ENCODE results near the gene ATCAY.
"Not testable (repeated sequence)": the region's sequence is repeated elsewhere in the genome, so short reads cannot be mapped to it uniquely, and the experiment has no call there.

The ATCAY gene

DNA sequence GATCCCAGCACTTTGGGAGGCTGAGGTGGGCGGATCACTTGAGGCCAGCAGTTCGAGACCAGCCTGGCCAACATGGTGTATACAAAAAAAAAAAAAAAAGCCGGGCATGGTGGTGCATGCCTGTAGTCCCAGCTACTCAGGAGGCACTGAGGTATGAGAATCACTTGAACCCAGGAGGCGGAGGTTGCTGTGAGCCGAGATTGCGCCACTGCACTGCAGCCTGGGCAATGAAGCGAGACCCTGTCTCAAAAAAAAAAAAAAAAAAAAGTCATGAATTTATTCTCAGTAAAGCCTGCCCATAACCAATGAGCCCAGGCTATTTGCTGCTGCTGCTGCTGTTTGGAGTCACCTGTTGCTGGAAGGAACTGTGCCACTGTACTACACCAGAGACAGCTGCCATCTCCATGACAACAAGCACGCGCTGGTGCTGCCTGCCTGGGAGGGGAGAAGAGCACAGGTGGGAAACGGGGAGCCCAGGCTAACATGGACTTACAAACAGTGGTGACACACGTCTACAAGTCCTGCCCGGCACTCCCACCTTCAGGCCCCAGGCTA is 23.0 kb upstream of the ATCAY start:
- DNase-seq (ENCODE audit: low read depth in 2 of 2) = no peak

DNA sequence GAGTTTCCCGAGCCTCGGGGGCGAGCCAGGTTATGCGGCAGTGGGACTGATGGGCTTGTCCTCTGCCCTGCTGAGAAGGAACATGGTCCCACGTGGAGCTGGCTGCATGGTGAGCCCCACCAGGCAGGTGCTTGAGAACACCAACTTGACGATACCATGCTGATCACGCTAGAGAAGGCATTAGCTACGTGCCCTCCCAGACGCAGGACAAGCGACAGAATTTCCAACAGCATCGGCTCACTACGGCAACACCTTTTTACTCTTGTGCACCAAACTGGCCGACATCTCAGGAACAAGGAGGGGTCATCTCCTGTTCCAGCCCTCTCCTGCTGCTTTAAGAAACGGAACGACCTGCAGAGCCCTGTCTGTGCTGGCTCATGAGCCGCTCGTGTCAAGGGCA is 20.0 kb upstream of the ATCAY start:
- no peak for DNase-seq (ENCODE audit: low read depth in 2 of 2)

DNA sequence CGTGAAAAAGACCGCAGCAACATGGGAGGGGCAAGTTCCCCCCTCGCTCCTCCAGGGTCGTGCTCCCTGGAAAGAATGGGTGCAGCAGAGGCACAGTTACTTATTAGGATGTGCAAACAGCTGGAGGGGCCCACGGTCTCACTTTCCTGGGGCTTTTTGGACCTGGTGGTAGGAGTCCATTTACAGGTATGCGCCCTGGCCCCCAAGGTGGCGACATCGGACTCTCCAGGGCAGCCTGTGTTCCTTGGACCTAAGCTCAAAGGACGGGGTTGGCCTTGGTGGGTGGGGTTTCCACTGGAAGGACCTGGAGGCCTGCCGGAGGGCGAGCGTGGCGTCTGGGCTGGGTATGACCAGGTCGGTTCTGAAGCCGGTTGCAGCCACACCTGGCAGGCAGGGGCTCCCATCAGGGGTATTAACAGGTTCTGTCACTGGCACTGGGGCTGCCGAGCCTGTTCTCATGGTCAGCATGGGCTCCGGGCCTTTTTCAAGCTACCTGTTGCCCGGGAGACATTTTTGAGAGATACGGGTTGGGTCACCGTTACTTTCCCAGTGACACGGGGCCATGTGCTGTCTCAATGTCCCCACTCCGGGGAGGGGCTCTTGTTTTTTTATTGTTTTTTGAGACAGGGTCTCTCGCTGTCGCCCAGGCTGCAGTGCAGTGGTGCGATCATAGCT is 17.5 kb upstream of the ATCAY start:
- no peak for DNase-seq (ENCODE audit: low read depth in 2 of 2)

DNA sequence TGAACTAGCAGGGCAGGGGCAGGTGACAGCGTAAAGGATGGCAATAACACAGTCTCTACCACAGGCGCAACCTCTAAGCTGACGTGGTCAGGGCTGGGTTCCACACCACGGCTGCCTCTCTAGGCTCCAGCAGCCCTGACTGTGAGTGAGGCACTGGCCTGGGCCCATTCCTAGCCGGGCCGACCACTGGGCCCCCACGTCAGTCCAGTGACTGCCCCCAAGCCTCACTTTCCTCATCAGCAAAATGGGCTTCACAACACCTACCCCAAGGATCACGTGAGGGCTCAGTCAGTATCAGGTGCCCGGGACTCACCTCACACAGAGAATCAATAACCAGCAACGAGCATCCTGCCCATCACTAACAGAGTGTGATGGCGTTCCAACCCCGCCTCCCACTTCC is 16.8 kb upstream of the ATCAY start:
- no peak for DNase-seq (ENCODE audit: low read depth in 2 of 2)

DNA sequence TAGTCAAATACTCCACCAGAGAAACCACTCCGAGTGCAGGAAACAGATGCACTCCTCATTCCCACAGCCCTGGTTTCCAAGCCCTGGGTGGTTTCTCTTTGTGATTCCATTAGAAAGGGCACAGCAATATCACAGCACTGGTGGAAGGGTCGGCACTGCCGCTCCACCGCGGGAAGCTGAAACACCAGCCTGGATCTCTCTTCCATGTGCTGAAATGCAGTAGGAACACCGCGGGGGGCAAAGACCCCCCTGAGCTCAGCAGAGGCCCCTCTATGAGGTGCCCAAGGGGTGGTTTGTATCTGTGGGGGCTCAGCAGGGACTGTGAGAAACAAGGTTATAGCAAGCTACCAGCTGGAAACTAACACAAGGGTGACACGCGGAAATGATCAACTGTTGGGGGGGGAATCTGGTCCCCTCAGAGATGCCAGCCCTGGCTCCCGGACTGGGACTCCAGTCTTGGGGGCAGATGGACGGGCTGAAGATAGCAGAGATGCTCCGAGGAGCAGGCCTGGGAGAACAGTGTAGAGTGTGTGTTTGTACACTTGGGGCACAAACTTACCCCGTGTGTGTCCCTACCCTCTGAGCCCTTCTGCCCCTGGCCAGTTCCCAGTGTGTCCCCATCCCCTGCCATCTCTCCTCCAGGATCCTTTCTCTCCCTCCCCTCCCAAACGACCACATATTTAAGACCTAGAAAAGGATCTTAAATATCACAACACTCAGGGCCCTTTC is 13.4 kb upstream of the ATCAY start:
- no peak for DNase-seq (ENCODE audit: low read depth in 2 of 2)

DNA sequence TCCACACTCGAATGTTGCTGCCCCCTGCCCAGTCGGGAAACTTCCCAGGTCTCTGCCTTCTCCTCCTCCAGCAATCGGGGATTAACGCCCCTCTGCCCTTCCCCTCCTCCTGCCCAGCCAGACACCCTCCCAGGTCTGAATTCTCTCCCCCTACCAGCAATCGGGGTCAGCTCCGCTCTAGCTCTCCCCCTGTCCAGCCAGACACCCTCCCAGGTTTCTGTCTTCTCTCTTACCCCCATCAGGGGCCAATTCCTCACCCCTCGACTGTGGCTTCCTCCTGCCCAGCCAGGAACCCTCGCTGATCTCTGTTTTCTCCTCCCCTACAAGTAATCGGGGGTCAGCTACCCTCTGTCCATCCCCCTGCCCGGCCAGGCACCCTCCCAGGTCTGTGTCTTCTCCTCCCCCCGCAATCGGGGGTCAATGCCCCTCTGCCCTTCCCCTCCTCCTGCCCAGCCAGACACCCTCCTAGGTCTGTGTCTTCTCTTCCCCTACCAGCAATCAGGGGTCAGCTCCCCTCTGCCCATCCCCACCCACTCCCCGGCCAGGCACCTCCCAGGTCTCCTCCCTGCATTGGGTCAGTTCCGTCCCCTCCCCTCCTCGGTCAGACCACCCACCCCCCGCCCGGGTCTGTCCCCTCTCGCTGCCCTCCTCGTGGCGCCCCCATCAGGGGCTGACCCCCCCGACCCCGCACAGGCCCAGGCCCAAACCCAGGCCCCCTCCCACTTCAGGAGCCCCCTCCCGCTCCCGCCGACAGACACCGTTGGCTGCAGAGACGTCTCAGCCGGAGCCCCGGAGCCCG is 12.3 kb upstream of the ATCAY start:
- DNase-seq (ENCODE audit: low read depth in 2 of 2) = no peak

DNA sequence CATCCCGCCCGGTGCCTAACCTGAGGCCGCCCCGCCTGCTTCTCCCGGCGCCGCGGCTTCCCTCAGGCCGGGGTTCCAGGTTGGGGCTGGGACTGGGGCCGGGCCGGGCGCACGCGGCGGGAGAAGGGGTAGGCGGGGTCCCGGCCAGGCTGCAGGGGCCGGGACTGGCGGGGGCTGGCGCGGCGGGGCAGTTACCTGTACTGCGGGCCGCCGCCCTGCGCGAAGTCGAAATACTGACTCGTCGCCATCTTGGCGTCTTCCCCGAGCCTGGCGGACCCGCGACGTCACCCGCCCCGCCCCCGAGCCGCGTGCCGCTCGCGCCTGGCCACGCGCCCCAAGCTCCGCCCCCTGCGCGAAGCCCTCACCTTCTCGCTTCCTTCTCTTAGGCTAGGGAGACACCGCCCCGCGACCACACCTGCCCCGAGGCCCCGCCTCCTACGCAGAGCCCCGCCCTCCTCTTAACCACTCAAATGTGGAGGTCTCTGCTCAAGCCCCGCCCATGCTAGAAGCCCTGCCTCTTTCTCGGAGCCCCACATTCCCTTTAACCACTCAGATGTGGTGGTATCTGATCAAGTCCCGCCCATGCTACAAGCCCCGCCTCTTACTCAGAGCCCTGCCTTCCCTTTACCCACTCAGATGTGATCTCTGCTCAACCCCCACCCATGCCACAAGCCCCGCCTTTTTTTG is 11.6 kb upstream of the ATCAY start, which contains the start of gene ZFR2:
Gene ZFR2 (minus strand): TSS at position 269 of the 687 bp plus-strand sequence. CDS start 21 bp downstream, at position 248.
- DNase-seq (ENCODE audit: low read depth in 2 of 2) = peak in 1 of 2 donors; percentile 31

DNA sequence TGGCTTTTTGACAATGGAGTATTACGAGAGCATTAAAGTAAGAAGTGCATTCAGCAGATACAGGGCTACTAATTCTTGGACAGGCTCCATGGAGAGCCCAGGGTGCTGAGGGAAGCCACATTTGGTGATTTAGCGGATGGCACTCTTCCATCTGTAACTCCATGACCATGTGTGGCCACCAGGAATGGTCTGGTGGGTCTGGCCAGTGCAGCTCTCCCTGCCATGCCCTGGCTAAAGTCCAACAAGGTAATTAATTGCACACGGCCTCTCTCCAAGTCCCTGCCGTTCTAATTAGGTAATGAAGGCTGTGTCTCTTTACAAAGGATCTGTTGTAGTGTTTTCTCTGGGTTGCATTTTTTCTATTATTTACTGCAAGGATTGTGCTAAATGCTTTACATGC is 7.3 kb upstream of the ATCAY start:
- no peak for DNase-seq (ENCODE audit: low read depth in 2 of 2)

DNA sequence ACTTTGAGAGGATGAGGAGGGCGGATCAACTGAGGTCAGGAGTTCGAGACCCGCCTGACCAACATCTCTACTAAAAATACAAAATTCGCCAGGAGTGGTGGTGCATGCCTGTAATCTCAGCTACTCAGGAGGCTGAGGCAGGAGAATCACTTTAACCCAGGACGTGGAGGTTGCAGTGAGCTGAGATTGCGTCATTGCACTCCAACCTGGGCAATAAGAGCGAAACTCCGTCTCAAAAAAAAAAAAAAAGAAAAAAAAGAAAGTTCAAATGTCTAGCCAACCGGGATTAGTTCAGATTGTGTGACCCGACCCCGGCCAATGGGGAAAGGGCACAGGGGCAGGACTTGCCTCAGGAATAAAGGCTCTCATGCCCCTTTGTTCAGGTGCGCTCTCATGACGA is 5.8 kb upstream of the ATCAY start:
- DNase-seq (ENCODE audit: low read depth in 2 of 2) = not testable (repeated sequence)

DNA sequence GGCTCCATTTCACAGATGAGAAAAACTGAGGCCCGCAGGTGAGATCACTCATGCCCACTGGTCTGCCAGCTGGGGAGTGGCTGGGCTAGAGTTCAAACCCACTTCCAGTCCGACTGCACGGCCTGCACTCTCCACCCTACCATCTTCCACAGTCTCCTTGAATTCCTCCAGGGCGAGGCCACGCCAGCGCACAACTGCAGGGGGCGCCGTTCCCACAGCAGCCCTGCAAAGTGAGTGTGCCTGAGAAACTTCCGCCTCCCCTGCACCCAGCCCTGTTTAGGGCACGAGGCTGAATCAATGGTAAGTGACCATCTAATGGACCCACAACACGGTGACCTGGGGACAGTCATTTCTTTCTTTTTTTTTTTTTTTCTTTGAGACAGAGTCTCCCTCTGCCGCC is 829 bp upstream of the ATCAY start:
- no peak for DNase-seq (ENCODE audit: low read depth in 2 of 2)

DNA sequence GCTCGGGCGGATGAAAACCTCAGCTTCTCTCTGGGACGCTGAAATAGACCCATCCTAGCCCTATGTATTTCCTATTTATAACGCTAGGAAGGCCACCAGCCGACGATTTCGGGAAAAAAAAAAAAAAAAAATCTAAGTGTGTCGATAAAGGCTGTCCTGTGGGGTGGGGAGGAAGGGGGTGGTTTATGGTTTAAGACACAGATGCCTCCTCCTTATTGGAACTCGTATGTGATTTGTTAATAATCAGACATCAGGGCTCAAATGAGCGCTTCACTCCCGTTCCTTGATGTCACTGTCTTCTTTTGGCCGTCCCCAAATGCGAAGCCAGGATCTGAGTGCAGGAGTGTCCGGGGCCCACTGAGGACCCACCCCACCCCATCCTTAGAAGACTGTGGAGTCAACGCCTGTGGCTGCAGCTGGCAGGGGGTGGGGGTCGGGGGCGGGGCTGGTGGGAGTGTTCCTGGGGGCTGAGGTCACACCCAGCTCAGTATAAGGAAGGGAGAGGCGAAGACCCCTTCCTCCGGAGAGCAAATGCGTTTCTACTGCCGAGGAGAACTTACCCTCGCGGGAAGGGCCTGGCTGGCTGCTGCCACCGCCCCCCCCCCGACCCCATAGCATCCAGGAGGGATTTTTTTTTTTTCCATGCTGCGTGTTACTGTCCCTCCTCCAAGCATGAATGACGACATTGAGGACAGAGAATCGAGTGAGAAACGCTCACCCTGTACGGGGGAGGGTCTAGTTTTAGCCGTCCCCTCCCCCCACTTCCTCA is 971 bp downstream of the ATCAY start:
- DNase-seq (ENCODE audit: low read depth in 2 of 2) = no peak

DNA sequence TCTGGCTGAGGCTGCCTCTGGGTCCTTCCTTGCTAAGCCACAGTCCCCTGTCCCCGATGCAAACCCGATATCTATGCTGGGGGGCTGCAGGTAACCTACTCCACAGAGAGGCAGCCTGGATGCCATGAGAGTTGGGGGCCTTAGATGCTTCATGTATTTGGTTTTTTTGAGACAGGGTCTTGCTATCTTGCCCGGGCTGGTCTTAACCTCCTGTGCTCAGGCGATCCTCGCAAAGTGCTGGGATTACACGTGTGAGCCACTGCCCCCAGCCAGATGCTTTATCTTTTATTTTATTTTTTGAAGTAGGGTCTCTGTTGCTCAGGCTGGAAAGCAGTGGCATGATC is 1.5 kb downstream of the ATCAY start:
- no peak for DNase-seq (ENCODE audit: low read depth in 2 of 2)

DNA sequence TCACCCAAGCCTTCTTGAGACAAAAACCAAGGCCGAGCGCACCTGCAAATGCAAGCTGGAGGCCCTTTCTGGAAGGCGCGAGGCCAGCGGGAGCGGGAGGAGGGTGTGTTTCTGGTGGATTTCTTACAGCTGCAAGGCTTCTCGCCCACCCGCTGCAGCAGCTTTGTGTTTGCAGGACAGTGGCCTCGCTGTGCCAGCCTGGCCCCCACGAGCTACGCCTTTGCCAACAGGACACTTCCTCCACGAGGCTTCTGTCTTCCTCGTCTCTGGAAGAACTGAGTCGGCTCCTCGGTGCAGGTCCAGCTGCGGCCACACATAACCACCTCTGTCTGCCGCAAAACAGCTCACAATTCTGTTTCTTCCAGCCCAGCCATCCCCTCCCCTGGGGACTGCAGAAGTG is 10.1 kb downstream of the ATCAY start:
- no peak for DNase-seq (ENCODE audit: low read depth in 2 of 2)

DNA sequence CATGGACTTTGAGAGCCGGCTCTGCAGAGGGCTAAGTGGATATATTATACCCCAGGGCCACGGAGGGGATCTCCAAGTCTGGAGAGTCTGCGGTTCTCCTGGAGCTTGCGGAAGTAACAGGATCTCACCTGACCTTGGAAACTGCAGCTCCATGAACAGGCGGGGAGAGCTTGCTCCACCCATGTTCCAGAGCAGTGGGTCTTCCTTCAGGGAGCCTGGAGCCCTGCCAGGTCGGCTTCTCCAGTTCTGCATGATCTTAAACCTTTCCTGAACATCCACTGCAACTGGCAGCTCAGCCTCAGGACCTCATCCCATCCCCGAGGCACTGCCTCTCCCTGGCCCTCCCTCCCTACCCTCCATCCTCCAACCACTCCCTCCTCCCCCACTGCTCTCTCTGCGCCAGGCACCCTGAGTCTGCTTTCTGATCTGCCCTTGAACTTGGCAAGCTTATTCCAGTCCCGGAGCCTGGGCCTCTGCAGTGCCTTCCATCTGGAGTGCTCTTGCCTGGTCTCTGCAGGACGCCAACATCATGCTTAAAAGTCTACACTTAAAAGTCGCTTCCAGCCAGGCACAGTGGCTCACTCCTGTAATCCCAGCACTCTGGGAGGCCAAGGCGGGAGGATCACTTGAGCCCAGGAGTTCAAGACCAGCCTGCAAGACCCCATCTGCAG is 13.2 kb downstream of the ATCAY start:
- DNase-seq (ENCODE audit: low read depth in 2 of 2) = no peak

DNA sequence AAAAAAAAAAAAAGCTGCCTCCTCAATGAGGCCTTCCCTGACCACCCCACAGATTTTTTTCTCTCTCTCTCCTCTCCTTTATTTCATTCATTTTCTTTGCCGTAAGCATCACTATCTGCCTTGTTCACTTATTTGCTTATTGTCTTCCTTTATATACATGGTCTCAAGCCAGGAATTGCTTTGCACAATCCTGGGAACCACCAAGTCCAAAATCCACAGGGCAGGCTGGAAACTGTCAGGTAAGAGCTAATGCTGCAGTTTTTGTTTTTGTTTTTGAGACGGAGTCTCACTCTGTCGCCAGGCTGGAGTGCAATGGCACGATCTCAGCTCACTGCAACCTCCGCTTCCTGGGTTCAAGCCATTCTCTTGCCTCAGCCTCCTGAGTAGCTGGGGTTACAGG is 14.5 kb downstream of the ATCAY start:
- not testable (repeated sequence) for DNase-seq (ENCODE audit: low read depth in 2 of 2)

DNA sequence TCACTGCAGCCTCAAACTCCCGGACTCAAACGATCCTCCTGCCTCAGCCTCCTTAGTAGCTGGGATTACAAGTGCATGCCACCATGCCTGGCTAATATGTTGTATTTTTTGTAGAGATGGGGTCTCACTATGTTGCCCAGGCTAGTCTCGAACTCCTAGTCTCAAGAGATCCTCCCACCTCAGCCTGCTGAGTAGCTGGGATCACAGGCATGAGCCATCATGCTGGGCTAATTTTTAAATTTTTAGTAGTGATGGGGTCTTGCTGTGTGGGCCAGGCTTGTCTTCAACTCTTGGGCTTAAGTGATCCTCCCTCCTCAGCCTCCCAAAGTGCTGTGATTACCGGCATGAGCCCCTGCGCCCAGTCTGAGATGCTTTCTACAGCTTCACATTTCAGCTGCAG is 15.3 kb downstream of the ATCAY start:
- no peak for DNase-seq (ENCODE audit: low read depth in 2 of 2)

DNA sequence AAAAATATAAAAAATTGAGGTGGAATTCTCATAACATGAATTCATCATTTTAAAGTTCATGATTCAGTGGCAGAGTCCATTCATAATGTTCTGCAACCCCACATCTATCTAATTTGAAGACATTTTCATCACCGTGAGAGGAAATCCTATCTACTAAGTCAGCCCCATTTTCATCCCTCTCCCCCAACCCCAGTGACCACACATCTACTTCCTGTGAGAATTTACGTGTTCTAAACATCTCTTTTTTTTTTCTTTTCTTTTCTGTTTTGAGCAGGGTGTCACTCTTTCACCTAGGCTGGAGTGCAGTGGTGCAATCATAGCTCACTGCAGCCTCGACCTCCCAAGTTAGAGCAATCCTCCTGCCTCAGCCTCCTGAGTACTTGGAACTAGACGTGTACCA is 17.5 kb downstream of the ATCAY start:
- DNase-seq (ENCODE audit: low read depth in 2 of 2) = no peak

DNA sequence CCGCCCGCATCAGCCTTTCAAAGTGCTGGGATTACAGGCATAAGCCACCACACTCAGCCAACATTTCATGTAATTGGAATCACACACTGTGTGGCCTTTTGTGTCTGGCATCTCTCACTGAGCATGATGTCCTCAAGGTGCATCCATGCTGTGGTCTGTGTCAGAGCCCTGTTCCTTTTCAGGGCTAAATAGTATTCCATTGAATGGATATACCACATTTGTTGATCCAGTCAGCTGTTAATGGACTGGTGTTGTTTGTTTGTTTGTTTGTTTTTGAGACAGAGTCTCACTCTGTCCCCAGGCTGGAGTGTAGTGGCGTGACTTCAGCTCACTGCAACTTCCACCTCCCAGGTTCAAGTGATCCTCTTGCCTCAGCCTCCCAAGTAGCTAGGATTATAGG is 17.9 kb downstream of the ATCAY start:
- DNase-seq (ENCODE audit: low read depth in 2 of 2) = no peak

DNA sequence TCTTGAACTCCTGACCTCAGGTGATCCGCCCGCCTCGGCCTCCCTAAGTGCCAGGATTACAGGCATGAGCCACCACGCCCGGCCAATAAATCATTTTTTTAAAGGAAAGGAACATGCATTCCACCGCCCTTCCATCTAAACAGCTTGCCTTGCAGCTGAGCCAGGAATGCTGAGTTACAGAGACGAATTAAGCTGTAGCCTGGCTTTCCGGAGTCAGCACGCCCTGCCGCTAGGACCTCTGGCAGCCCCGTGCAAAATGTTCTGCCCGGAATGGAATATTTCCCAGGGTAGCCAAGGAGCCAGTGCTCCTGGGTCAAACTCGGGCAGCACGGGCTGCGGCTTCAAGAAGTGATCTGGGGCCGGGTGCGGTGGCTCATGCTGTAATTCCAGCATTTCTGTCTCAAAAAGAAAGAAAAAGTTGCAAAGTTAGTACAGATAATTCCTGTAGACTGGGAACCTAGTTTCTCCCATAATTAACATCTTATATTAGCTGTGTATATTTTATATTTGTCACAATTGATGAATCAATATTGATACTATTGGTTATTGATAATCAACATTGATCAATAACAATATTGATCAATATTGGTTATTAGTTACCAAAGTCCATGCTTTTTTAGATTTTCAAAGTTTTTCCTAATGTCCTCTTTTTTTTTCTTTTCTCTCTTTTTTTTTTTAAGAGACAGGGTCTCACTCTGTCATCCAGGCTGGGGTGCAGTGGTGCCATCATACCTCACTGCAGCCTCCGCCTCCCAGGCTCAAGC is 19.2 kb downstream of the ATCAY start:
- DNase-seq (ENCODE audit: low read depth in 2 of 2) = no peak

Data from stimulated activated CD4-positive, alpha-beta T cell treated with anti-CD3 and anti-CD28 coated beads, Interleukin-15, amount 100 ng/mL, for 48 hours (primary cell).